Measurements from ENCODE around the gene RPA3. TPM values are rescaled to one million over a fixed set of nuclear protein-coding genes. Genes with fewer than 3 reads are reported as not detected.

RPA3 gene
- total RNA-seq, 1 donor from 2014 or later = 128 TPM

DNA sequence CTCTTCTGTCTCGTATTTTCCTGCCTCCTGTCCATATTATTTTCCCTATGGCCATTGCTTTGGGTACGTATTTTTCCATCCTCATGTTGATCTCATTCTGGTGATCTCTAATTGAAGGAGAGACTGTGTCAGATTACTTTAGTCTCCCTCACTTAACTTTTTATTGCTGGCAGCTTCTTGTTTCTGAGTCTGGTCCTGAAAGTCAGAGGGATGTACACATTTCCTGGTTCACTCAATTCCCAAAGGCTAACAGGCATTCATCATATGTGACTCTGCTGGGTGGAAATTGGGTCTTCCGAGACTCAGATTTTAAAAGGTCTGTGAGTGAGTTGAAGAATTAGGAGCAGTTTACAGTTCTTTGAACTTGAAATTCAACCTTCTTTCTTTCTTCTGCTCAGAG is 66.9 kb downstream of the RPA3 start:
- Mint-ChIP-seq H3K4me3 (no peak overlapping the region), H3K27me3 (ENCODE audit: insufficient read depth, low read depth) (no peaks in the 10 kb centered on the region), H3K27ac (no peak overlapping the region), H3K4me1 (peaks cover 2% of the 10 kb centered on the region), H3K9me3 (peaks cover 5% of the 10 kb centered on the region), H3K36me3 (peaks cover 5% of the 10 kb centered on the region)
- H2AFZ ChIP-seq (replicated peaks) = no peak overlapping the region
- no peak overlapping the region for H3K27ac ChIP-seq
- peaks cover 62% of the 10 kb centered on the region for H3K79me2 ChIP-seq (ENCODE audit: low read depth)
- no peaks in the 10 kb centered on the region for H3F3A ChIP-seq (ENCODE audit: low read depth)
- H3K9me3 ChIP-seq (ENCODE audit: low read depth) = no peaks in the 10 kb centered on the region
- no peak overlapping the region for H3K4me2 ChIP-seq
- H3K27me3 ChIP-seq = no peaks in the 10 kb centered on the region
- H3K9ac ChIP-seq = no peak overlapping the region
- H3K4me1 ChIP-seq = peaks cover 11% of the 10 kb centered on the region
- DNase-seq (ENCODE audit: low spot score) = no peak
- no peak overlapping the region for H3K4me3 ChIP-seq
- H4K20me1 ChIP-seq (ENCODE audit: low read depth) = no peaks in the 10 kb centered on the region
- no peaks in the 10 kb centered on the region for H3K36me3 ChIP-seq
- TF ChIP-seq, protein P1, sequence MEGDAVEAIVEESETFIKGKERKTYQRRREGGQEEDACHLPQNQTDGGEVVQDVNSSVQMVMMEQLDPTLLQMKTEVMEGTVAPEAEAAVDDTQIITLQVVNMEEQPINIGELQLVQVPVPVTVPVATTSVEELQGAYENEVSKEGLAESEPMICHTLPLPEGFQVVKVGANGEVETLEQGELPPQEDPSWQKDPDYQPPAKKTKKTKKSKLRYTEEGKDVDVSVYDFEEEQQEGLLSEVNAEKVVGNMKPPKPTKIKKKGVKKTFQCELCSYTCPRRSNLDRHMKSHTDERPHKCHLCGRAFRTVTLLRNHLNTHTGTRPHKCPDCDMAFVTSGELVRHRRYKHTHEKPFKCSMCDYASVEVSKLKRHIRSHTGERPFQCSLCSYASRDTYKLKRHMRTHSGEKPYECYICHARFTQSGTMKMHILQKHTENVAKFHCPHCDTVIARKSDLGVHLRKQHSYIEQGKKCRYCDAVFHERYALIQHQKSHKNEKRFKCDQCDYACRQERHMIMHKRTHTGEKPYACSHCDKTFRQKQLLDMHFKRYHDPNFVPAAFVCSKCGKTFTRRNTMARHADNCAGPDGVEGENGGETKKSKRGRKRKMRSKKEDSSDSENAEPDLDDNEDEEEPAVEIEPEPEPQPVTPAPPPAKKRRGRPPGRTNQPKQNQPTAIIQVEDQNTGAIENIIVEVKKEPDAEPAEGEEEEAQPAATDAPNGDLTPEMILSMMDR (IDR thresholded peaks at IDR 0.05) = no peak
- TF ChIP-seq EZH2phosphoT487 (IDR thresholded peaks at IDR 0.05) = no peak
- TF ChIP-seq EZH2 (IDR thresholded peaks at IDR 0.05) = no peak

DNA sequence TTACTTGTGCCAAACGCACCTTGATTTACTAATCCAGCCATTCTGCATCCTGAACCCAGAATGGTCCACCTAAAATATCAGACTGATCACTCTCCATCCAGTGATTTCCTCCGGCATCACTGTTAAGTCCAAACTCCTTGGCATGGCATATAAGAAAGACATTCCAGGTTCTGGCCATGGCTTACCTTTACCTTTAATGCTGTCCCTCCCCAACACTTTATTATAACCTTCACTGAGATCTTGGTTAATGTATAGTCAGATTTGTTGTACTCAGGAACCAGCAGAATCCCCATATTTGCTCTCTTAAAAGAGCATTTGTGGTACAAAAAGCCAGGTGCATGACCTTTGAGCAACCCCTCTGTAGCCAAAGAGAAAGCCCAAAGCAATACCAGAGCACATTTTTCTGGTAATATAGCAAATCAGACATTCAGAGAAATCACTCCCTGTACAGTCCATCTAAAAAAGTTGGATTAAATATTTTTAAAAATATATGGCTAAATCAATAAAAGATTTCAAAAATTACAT is 67.7 kb downstream of the RPA3 start:
- no peak overlapping the region for H3K4me3 Mint-ChIP-seq
- no peak overlapping the region for H3K4me2 ChIP-seq

DNA sequence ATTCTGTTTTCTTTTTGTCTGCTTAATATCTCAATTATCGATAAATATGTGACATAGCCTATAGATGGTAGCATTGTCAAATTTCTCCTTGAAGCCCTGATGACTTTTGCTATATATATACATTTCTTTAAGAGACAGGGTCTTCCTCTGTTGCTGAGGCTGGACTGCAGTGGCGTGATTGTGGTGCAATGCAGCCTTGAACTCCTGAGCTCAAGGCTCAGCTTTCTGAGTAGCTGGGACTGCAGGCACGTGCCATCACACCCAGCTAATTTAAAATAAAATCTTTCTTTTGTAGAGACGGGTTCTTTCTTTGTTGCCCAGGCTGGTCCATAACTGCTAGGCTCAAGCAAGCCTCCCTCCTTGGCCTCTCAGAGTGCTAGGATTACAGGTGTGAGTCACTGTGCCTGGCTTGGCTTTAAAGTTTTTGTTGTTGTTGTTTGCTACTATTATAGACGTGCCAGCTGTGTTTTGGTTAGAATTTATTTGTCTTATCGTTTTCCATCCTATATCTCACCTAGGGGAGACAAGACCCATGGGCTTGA is 70.8 kb downstream of the RPA3 start:
- Histone ChIP-seq H3K36me3 (no peaks in the 10 kb centered on the region), H3K4me3 (no peak overlapping the region), H3K9ac (no peak overlapping the region), H2AFZ (replicated peaks) (no peak overlapping the region), H4K20me1 (ENCODE audit: low read depth) (no peaks in the 10 kb centered on the region), H3K27ac (no peak overlapping the region), H3K4me1 (peaks cover 11% of the 10 kb centered on the region), H3F3A (ENCODE audit: low read depth) (no peaks in the 10 kb centered on the region), H3K9me3 (ENCODE audit: low read depth) (no peaks in the 10 kb centered on the region), H3K27me3 (no peaks in the 10 kb centered on the region), H3K79me2 (ENCODE audit: low read depth) (peaks cover 60% of the 10 kb centered on the region), H3K4me2 (no peak overlapping the region)
- no peak overlapping the region for H3K4me3 Mint-ChIP-seq
- H3K27ac Mint-ChIP-seq = no peak overlapping the region
- H3K27me3 Mint-ChIP-seq (ENCODE audit: insufficient read depth, low read depth) = no peaks in the 10 kb centered on the region
- TF ChIP-seq EZH2phosphoT487 (IDR thresholded peaks at IDR 0.05) = no peak
- TF ChIP-seq EZH2 (IDR thresholded peaks at IDR 0.05) = no peak
- TF ChIP-seq, protein P1 (IDR thresholded peaks at IDR 0.05) = no peak
- peaks cover 12% of the 10 kb centered on the region for H3K36me3 Mint-ChIP-seq
- no peak for DNase-seq (ENCODE audit: low spot score)
- peaks cover 5% of the 10 kb centered on the region for H3K9me3 Mint-ChIP-seq
- H3K4me1 Mint-ChIP-seq = no peaks in the 10 kb centered on the region

More for the DNA sequence above, 67.7 kb downstream of the RPA3 start:
- no peaks in the 10 kb centered on the region for H4K20me1 ChIP-seq (ENCODE audit: low read depth)
- Mint-ChIP-seq H3K36me3 (peaks cover 6% of the 10 kb centered on the region), H3K27ac (no peak overlapping the region), H3K9me3 (peaks cover 5% of the 10 kb centered on the region), H3K27me3 (ENCODE audit: insufficient read depth, low read depth) (no peaks in the 10 kb centered on the region), H3K4me1 (peaks cover 2% of the 10 kb centered on the region)
- H3K79me2 ChIP-seq (ENCODE audit: low read depth) = peaks cover 56% of the 10 kb centered on the region
- H3K4me3 ChIP-seq = no peak overlapping the region
- H3K4me1 ChIP-seq = peaks cover 11% of the 10 kb centered on the region
- H3K36me3 ChIP-seq = no peaks in the 10 kb centered on the region
- H3F3A ChIP-seq (ENCODE audit: low read depth) = no peaks in the 10 kb centered on the region
- H3K9ac ChIP-seq = no peak overlapping the region
- no peak overlapping the region for H2AFZ ChIP-seq (replicated peaks)
- no peak for TF ChIP-seq EZH2 (IDR thresholded peaks at IDR 0.05)
- TF ChIP-seq, protein P1 (IDR thresholded peaks at IDR 0.05) = no peak
- no peak for TF ChIP-seq EZH2phosphoT487 (IDR thresholded peaks at IDR 0.05)
- H3K27ac ChIP-seq = no peak overlapping the region
- no peaks in the 10 kb centered on the region for H3K9me3 ChIP-seq (ENCODE audit: low read depth)
- H3K27me3 ChIP-seq = no peaks in the 10 kb centered on the region
- no peak for DNase-seq (ENCODE audit: low spot score)

Data from neural progenitor cell (in vitro differentiated cells).